Transverse colon (tissue), 4 donors: ENCODE measurements around the gene EIF5A.

Source experiments
- CTCF ChIP-seq, 5 experiments: fragments of 200-600 bp in 3 of 5; fragments of 450-650 bp in 2 of 5; sonication (generic) in 3 of 5; IDR thresholded peaks; 1 replicate in 2 of 5; 2 replicates in 3 of 5; pipeline ENCODE4 v1.5.1; 2016 to 2017; ENCODE audit warnings: antibody characterized with exemption in 5 of 5, inconsistent platforms in 3 of 5, mild to moderate bottlenecking in 2 of 5, moderate library complexity in 1 of 5
- POLR2A ChIP-seq: fragments of 450-650 bp; IDR thresholded peaks from one replicate; pipeline ENCODE4 v1.6.1; 2016; ENCODE audit warnings: antibody characterized with exemption, mild to moderate bottlenecking, moderate library complexity
- POLR2AphosphoS5 ChIP-seq, 3 donors: sonication (generic); formaldehyde crosslinking; IDR thresholded peaks; one replicate each; pipeline ENCODE4 v1.6.1; 2016; ENCODE audit warnings: antibody characterized with exemption in 3 of 3

GRCh38 chr17:7352910-7353635 is 45.6 kb downstream of the EIF5A start:
- no peak for TF ChIP-seq CTCF (IDR thresholded peaks at IDR 0.05)
- TF ChIP-seq POLR2A, result no peak
- no peak for TF ChIP-seq POLR2AphosphoS5 (IDR thresholded peaks at IDR 0.05)
